Measurements from ENCODE around the gene RASSF5.

Gene RASSF5

DNA sequence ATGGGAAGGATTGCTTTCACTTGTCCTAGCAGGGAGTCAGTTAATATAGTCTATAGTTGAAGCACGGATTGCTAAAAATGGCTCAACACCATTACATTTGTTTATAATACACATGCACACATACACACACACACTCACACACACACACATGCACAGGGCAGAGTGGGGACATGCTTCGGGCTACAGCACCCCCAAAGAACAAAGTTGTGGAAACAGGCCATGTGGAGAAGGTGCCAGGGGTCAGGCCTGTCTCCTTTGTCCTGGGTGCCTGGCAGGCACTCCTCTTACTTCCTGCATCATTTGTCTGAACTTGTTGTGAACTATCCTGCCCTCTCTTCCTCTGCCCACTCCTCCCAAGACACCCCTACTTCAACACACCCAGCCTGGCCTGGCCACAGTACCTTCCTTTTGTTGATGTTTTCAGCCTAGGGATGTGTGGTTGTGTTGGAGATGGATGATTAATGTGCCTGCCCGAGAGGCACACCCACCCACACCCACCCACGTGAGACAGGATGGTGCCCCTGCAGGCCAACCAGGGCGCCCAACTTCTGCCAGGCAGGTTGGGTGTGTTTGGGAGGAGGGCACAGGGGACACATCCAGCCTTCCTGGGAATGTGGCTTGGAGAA, 17.5 kb downstream of the RASSF5 start:
- H3K27me3 ChIP-seq (ENCODE audit: insufficient read depth, insufficient read length), result no peaks in the 10 kb centered on the region
- no peaks in the 10 kb centered on the region for H3K36me3 ChIP-seq (ENCODE audit: insufficient read depth, insufficient read length, low read length)
- H3K9ac ChIP-seq (ENCODE audit: insufficient read length, low read depth), result no peak overlapping the region
- TF ChIP-seq ZNF274 (IDR thresholded peaks at IDR 0.05; ENCODE audit: low read depth, low read length) (no peak), YY1 (IDR thresholded peaks at IDR 0.05; ENCODE audit: insufficient read depth, insufficient read length) (no peak), SUZ12 (IDR thresholded peaks at IDR 0.05; ENCODE audit: extremely low read depth, insufficient read depth, insufficient read length) (no peak)
- H3K4me1 ChIP-seq (ENCODE audit: insufficient read depth, insufficient read length), result no peaks in the 10 kb centered on the region
- no peaks in the 10 kb centered on the region for H3K9me3 ChIP-seq (ENCODE audit: insufficient read depth, low read length)
- DNase-seq (ENCODE audit: low read depth, low spot score), result no peak
- H3K4me3 ChIP-seq (ENCODE audit: insufficient read length, low read depth), result no peak overlapping the region

DNA sequence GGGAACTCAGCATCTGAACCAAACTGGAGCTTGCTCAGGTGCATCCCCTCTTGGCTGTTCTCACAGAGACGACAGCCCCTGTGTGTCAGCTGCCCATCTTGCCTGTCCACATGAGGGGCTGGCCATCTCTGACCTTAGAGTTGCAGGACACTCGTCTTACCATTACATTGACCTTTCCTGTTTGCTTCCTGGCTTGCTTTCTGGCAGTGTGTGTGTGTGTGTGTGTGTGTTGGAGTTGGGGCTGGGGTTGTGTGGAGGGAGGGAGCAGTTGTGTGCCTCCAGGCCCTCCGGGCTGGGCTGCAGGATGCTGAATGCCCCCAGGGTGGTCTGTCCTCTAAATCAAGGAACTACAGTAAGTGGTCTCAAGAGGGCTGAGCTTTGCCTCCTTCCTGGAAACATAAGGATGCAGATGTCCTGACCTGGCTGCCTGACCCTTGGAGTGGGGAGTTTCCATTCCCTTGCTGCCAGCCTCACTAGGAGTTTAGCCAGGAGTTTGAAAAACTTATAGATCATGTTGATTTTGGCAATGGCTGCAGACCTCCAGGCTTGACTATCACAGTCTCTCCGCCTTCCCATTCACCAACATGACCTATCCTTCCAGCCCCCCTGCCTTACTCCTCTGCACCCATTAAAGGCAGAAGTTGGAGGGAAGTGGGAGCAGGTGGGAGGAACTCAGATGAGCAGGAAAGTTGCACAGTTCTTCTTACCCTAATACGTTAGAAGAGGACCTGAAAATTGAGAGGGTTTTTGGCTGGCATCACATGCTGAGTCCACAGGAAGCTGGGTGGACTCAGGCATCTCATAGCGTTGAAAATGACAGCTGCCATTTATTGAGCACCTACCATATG, 19.0 kb downstream of the RASSF5 start:
- H3K27me3 ChIP-seq (ENCODE audit: insufficient read depth, insufficient read length), result no peaks in the 10 kb centered on the region
- no peaks in the 10 kb centered on the region for H3K36me3 ChIP-seq (ENCODE audit: insufficient read depth, insufficient read length, low read length)
- H3K9ac ChIP-seq (ENCODE audit: insufficient read length, low read depth), result no peak overlapping the region
- no peak for TF ChIP-seq ZNF274 (IDR thresholded peaks at IDR 0.05; ENCODE audit: low read depth, low read length)
- H3K4me3 ChIP-seq (ENCODE audit: insufficient read length, low read depth), result no peak overlapping the region
- H3K4me1 ChIP-seq (ENCODE audit: insufficient read depth, insufficient read length), result peaks cover 2% of the 10 kb centered on the region
- no peaks in the 10 kb centered on the region for H3K9me3 ChIP-seq (ENCODE audit: insufficient read depth, low read length)
- DNase-seq (ENCODE audit: low read depth, low spot score), result no peak

DNA sequence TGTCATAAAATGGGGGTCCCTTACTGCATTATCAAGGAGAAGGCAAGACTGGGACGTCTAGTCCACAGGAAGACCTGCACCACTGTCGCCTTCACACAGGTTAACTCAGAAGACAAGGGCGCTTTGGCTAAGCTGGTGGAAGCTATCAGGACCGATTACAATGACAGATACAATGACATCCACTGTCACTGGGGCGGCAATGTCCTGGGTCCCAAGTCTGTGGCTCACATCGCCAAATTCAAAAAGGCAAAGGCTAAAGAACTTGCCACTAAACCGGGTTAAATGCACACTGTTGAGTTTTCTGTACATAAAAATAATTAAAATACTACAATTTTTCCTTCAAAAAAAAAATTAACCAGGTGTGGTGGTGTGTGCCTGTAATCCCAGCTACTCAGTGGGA, 22.1 kb downstream of the RASSF5 start:
- no peaks in the 10 kb centered on the region for H3K36me3 ChIP-seq (ENCODE audit: insufficient read depth, insufficient read length, low read length)
- TF ChIP-seq SUZ12 (IDR thresholded peaks at IDR 0.05; ENCODE audit: extremely low read depth, insufficient read depth, insufficient read length) (no peak), YY1 (IDR thresholded peaks at IDR 0.05; ENCODE audit: insufficient read depth, insufficient read length) (no peak), ZNF274 (IDR thresholded peaks at IDR 0.05; ENCODE audit: low read depth, low read length) (no peak)
- H3K4me3 ChIP-seq (ENCODE audit: insufficient read length, low read depth), result no peak overlapping the region
- no peaks in the 10 kb centered on the region for H3K9me3 ChIP-seq (ENCODE audit: insufficient read depth, low read length)
- H3K27me3 ChIP-seq (ENCODE audit: insufficient read depth, insufficient read length), result peaks cover 5% of the 10 kb centered on the region
- H3K4me1 ChIP-seq (ENCODE audit: insufficient read depth, insufficient read length), result peaks cover 4% of the 10 kb centered on the region
- H3K9ac ChIP-seq (ENCODE audit: insufficient read length, low read depth), result no peak overlapping the region
- no peak for DNase-seq (ENCODE audit: low read depth, low spot score)

DNA sequence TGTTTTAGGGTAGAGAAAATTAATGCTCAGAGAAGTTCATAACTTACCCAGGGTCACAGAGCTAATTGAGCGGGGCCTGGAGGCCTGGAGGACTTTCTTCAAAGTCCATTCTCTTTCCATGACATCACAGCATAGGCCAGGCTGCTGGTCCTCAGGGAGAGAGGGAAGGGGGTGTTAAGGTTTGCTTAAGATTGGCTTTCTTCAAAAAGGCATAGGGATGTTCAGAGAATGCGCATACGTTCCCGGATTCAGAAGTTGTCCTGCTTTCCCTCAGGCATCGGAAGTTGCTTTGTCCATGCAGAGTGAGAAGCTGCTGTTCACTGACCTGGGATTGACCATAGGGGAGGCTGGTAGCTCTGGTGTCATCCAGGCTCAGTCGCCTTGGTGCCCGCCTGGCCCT, 25.0 kb downstream of the RASSF5 start:
- H3K27me3 ChIP-seq (ENCODE audit: insufficient read depth, insufficient read length), result peaks cover 5% of the 10 kb centered on the region
- H3K9ac ChIP-seq (ENCODE audit: insufficient read length, low read depth), result no peak overlapping the region
- H3K4me1 ChIP-seq (ENCODE audit: insufficient read depth, insufficient read length), result peaks cover 4% of the 10 kb centered on the region
- H3K4me3 ChIP-seq (ENCODE audit: insufficient read length, low read depth), result no peak overlapping the region
- DNase-seq (ENCODE audit: low read depth, low spot score), result peak; percentile 27
- H3K9me3 ChIP-seq (ENCODE audit: insufficient read depth, low read length), result no peaks in the 10 kb centered on the region
- H3K36me3 ChIP-seq (ENCODE audit: insufficient read depth, insufficient read length, low read length), result no peaks in the 10 kb centered on the region
- no peak for TF ChIP-seq YY1 (IDR thresholded peaks at IDR 0.05; ENCODE audit: insufficient read depth, insufficient read length)
- no peak for TF ChIP-seq SUZ12 (IDR thresholded peaks at IDR 0.05; ENCODE audit: extremely low read depth, insufficient read depth, insufficient read length)
- no peak for TF ChIP-seq ZNF274 (IDR thresholded peaks at IDR 0.05; ENCODE audit: low read depth, low read length)

DNA sequence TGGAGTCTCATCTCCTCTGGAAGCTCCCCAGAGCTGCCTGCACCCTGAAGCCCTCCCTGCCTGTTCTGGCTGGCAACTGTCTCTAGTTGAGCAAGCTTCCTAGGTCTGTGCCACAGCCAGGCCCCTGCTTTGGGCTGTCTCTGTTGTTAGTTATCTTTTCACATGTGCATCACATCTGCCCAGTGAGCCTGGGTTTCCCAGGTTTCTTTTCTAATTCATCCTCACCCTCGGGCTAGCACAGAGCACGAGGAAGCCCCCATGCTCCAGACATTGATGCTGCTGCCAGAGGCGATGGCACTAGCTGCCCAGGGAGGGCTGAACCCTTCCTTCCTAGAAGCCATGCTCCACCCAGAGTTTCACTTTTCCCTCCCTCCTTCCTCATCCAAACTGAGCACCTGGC, 27.2 kb downstream of the RASSF5 start:
- Histone ChIP-seq H3K4me3 (ENCODE audit: insufficient read length, low read depth) (no peak overlapping the region), H3K9me3 (ENCODE audit: insufficient read depth, low read length) (no peaks in the 10 kb centered on the region), H3K9ac (ENCODE audit: insufficient read length, low read depth) (no peak overlapping the region), H3K4me1 (ENCODE audit: insufficient read depth, insufficient read length) (peaks cover 4% of the 10 kb centered on the region), H3K27me3 (ENCODE audit: insufficient read depth, insufficient read length) (peaks cover 5% of the 10 kb centered on the region), H3K36me3 (ENCODE audit: insufficient read depth, insufficient read length, low read length) (no peaks in the 10 kb centered on the region)
- DNase-seq (ENCODE audit: low read depth, low spot score), result no peak
- TF ChIP-seq ZNF274 (IDR thresholded peaks at IDR 0.05; ENCODE audit: low read depth, low read length), result no peak
- no peak for TF ChIP-seq SUZ12 (IDR thresholded peaks at IDR 0.05; ENCODE audit: extremely low read depth, insufficient read depth, insufficient read length)
- no peak for TF ChIP-seq YY1 (IDR thresholded peaks at IDR 0.05; ENCODE audit: insufficient read depth, insufficient read length)

DNA sequence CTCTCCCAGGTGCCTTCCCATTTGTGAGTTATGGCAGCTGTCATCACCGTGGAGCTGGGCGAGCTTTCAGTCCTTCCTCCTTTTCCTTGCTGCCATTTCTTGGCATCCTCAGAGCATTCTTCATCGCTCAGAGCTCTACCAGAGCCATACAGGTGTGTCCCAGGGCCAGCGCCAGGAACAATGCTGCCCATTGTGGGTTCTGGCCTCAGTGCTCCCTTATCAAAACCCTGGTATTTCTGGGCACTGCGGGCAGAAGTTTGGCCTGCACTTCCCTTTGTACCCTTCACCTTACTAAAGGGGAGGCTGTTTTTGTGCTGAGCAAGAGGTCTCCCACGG, 28.5 kb downstream of the RASSF5 start:
- Histone ChIP-seq H3K27me3 (ENCODE audit: insufficient read depth, insufficient read length) (peaks cover 5% of the 10 kb centered on the region), H3K36me3 (ENCODE audit: insufficient read depth, insufficient read length, low read length) (no peaks in the 10 kb centered on the region), H3K4me1 (ENCODE audit: insufficient read depth, insufficient read length) (peaks cover 4% of the 10 kb centered on the region), H3K9ac (ENCODE audit: insufficient read length, low read depth) (no peak overlapping the region), H3K9me3 (ENCODE audit: insufficient read depth, low read length) (no peaks in the 10 kb centered on the region), H3K4me3 (ENCODE audit: insufficient read length, low read depth) (no peak overlapping the region)
- no peak for TF ChIP-seq YY1 (IDR thresholded peaks at IDR 0.05; ENCODE audit: insufficient read depth, insufficient read length)
- TF ChIP-seq SUZ12 (IDR thresholded peaks at IDR 0.05; ENCODE audit: extremely low read depth, insufficient read depth, insufficient read length), result no peak
- no peak for TF ChIP-seq ZNF274 (IDR thresholded peaks at IDR 0.05; ENCODE audit: low read depth, low read length)
- DNase-seq (ENCODE audit: low read depth, low spot score), result no peak

DNA sequence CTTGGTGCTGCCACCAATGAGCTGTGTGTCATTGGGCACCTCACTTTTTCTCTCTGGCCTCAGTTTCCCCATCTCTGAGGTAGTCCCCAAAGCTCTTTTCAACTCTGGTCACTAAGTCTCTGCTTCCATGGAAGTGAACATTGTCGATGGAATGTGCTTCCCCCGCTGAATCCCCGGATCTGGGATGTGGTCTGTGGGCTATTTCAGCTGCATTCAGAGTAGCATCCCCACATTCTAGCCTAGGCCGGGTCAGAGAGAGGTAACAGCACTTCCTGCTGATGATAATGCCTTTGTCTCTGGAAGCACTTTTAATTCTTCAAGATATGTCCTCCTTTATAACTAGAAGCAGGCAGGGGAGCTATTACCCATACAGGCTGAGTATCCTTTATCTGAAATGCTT, 29.8 kb downstream of the RASSF5 start:
- peaks cover 5% of the 10 kb centered on the region for H3K27me3 ChIP-seq (ENCODE audit: insufficient read depth, insufficient read length)
- no peak overlapping the region for H3K9ac ChIP-seq (ENCODE audit: insufficient read length, low read depth)
- no peaks in the 10 kb centered on the region for H3K9me3 ChIP-seq (ENCODE audit: insufficient read depth, low read length)
- no peaks in the 10 kb centered on the region for H3K36me3 ChIP-seq (ENCODE audit: insufficient read depth, insufficient read length, low read length)
- no peaks in the 10 kb centered on the region for H3K4me1 ChIP-seq (ENCODE audit: insufficient read depth, insufficient read length)
- DNase-seq (ENCODE audit: low read depth, low spot score), result peak; percentile 39
- no peak for TF ChIP-seq ZNF274 (IDR thresholded peaks at IDR 0.05; ENCODE audit: low read depth, low read length)
- TF ChIP-seq SUZ12 (IDR thresholded peaks at IDR 0.05; ENCODE audit: extremely low read depth, insufficient read depth, insufficient read length), result no peak
- no peak for TF ChIP-seq YY1 (IDR thresholded peaks at IDR 0.05; ENCODE audit: insufficient read depth, insufficient read length)
- H3K4me3 ChIP-seq (ENCODE audit: insufficient read length, low read depth), result no peak overlapping the region
